ENCODE results near the gene ZNF827.

Gene ZNF827

GRCh38 chr4:145720656-145721055 lies 218.0 kb downstream of the ZNF827 start:
- Histone ChIP-seq H3K79me2 (ENCODE audit: control insufficient read depth, low read length) (no peaks in the 10 kb centered on the region), H3K4me1 (ENCODE audit: control insufficient read depth, low read length) (no peaks in the 10 kb centered on the region), H4K20me1 (ENCODE audit: control insufficient read depth, insufficient read depth, low read depth, low read length) (no peaks in the 10 kb centered on the region), H3F3A (ENCODE audit: control insufficient read depth, insufficient read depth) (no peaks in the 10 kb centered on the region), H3K4me2 (ENCODE audit: low read length) (no peak overlapping the region), H3K36me3 (ENCODE audit: control insufficient read depth, low read length) (no peaks in the 10 kb centered on the region), H3K27ac (ENCODE audit: low read depth, low read length) (no peak overlapping the region), H3K9me2 (replicated peaks; ENCODE audit: control insufficient read depth, low read length) (no peaks in the 10 kb centered on the region), H3K4me3 (ENCODE audit: low read length) (no peak overlapping the region), H3K9me3 (ENCODE audit: control insufficient read depth, insufficient read depth, low read length) (no peaks in the 10 kb centered on the region; the same call in 1 of the 2 replicates), H3K27me3 (ENCODE audit: control insufficient read depth, low read length) (peaks cover 7% of the 10 kb centered on the region)
- TF ChIP-seq, protein P1, sequence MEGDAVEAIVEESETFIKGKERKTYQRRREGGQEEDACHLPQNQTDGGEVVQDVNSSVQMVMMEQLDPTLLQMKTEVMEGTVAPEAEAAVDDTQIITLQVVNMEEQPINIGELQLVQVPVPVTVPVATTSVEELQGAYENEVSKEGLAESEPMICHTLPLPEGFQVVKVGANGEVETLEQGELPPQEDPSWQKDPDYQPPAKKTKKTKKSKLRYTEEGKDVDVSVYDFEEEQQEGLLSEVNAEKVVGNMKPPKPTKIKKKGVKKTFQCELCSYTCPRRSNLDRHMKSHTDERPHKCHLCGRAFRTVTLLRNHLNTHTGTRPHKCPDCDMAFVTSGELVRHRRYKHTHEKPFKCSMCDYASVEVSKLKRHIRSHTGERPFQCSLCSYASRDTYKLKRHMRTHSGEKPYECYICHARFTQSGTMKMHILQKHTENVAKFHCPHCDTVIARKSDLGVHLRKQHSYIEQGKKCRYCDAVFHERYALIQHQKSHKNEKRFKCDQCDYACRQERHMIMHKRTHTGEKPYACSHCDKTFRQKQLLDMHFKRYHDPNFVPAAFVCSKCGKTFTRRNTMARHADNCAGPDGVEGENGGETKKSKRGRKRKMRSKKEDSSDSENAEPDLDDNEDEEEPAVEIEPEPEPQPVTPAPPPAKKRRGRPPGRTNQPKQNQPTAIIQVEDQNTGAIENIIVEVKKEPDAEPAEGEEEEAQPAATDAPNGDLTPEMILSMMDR (IDR thresholded peaks at IDR 0.05; ENCODE audit: low read depth, low read length, poor library complexity, severe bottlenecking) = no peak
- no peak for TF ChIP-seq EZH2phosphoT487 (IDR thresholded peaks at IDR 0.05; ENCODE audit: borderline replicate concordance, low read length)

- Histone ChIP-seq H4K20me1 (ENCODE audit: control insufficient read depth, insufficient read depth, low read depth, low read length) (no peaks in the 10 kb centered on the region), H3F3A (ENCODE audit: control insufficient read depth, insufficient read depth) (no peaks in the 10 kb centered on the region), H3K4me2 (ENCODE audit: low read length) (no peak overlapping the region), H3K79me2 (ENCODE audit: control insufficient read depth, low read length) (no peaks in the 10 kb centered on the region), H3K36me3 (ENCODE audit: control insufficient read depth, low read length) (no peaks in the 10 kb centered on the region), H3K4me3 (ENCODE audit: low read length) (no peak overlapping the region), H3K4me1 (ENCODE audit: control insufficient read depth, low read length) (no peaks in the 10 kb centered on the region), H3K9me3 (ENCODE audit: control insufficient read depth, insufficient read depth, low read length) (no peaks in the 10 kb centered on the region; the same call in 1 of the 2 replicates), H3K9me2 (replicated peaks; ENCODE audit: control insufficient read depth, low read length) (no peaks in the 10 kb centered on the region), H3K27me3 (ENCODE audit: control insufficient read depth, low read length) (peaks cover 7% of the 10 kb centered on the region), H3K27ac (ENCODE audit: low read depth, low read length) (no peak overlapping the region)
- no peak for TF ChIP-seq EZH2phosphoT487 (IDR thresholded peaks at IDR 0.05; ENCODE audit: borderline replicate concordance, low read length)
- TF ChIP-seq, protein P1 (IDR thresholded peaks at IDR 0.05; ENCODE audit: low read depth, low read length, poor library complexity, severe bottlenecking) = no peak
Observed at GRCh38 chr4:145719752-145720624, 218.6 kb downstream of the ZNF827 start.

DNA sequence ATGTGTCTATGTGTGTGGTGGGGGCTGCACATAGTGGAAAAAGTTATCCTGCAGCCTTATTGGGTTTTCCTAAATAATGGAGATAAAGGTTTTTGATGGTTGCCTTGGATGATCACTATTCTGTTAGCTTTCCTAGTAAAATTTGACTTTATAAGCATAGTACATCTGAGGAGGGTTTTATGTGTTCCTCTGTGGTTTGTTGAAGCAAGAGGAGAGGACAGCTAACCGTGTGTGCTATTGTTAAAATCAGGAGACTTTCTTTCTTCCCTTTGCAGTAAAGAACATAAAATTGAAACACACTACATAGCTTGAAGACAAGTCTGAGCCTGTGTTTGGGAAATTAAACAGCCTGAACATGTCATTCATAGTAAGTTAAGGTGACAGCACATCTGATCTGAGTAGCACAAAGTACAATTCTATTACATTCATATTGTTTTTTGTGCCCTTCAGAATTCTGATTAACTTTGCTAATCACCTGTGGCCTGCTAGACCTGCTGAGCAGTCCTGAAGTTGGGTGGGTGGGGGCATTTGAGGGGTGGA lies 221.9 kb downstream of the ZNF827 start:
- Histone ChIP-seq H3F3A (ENCODE audit: control insufficient read depth, insufficient read depth) (no peaks in the 10 kb centered on the region), H3K4me3 (ENCODE audit: low read length) (no peak overlapping the region), H3K9me3 (ENCODE audit: control insufficient read depth, insufficient read depth, low read length) (no peaks in the 10 kb centered on the region; the same call in 1 of the 2 replicates), H3K79me2 (ENCODE audit: control insufficient read depth, low read length) (no peaks in the 10 kb centered on the region), H3K27me3 (ENCODE audit: control insufficient read depth, low read length) (peaks cover 8% of the 10 kb centered on the region; the same call in 1 of the 2 replicates), H4K20me1 (ENCODE audit: control insufficient read depth, insufficient read depth, low read depth, low read length) (no peaks in the 10 kb centered on the region), H3K27ac (ENCODE audit: low read depth, low read length) (no peak overlapping the region), H3K36me3 (ENCODE audit: control insufficient read depth, low read length) (no peaks in the 10 kb centered on the region), H3K4me2 (ENCODE audit: low read length) (no peak overlapping the region), H3K4me1 (ENCODE audit: control insufficient read depth, low read length) (no peaks in the 10 kb centered on the region), H3K9me2 (replicated peaks; ENCODE audit: control insufficient read depth, low read length) (no peaks in the 10 kb centered on the region)
- TF ChIP-seq, protein P1 (IDR thresholded peaks at IDR 0.05; ENCODE audit: low read depth, low read length, poor library complexity, severe bottlenecking) = no peak
- TF ChIP-seq EZH2phosphoT487 (IDR thresholded peaks at IDR 0.05; ENCODE audit: borderline replicate concordance, low read length) = no peak
